ENCODE data around the gene ACTR3C.

DNA sequence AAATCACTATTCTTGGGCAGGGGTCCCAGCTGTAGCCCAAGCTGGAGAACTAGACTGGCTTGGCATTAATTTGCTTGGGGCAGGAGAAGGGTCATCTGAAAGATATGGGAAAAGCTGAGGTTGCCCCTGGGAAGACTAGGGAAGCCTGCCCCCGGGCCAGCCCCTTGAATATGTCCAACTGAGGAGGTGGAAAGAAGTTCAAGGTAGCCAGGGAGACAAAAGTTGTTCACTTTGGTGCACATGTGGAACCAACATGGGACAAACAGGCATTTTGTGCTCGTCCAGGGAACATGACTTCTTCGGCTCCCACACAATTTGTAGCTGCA lies 1.6 kb downstream of the ACTR3C start:
- TF ChIP-seq, protein P1, sequence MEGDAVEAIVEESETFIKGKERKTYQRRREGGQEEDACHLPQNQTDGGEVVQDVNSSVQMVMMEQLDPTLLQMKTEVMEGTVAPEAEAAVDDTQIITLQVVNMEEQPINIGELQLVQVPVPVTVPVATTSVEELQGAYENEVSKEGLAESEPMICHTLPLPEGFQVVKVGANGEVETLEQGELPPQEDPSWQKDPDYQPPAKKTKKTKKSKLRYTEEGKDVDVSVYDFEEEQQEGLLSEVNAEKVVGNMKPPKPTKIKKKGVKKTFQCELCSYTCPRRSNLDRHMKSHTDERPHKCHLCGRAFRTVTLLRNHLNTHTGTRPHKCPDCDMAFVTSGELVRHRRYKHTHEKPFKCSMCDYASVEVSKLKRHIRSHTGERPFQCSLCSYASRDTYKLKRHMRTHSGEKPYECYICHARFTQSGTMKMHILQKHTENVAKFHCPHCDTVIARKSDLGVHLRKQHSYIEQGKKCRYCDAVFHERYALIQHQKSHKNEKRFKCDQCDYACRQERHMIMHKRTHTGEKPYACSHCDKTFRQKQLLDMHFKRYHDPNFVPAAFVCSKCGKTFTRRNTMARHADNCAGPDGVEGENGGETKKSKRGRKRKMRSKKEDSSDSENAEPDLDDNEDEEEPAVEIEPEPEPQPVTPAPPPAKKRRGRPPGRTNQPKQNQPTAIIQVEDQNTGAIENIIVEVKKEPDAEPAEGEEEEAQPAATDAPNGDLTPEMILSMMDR (IDR thresholded peaks at IDR 0.05 in 2 of 3, conservative IDR thresholded peaks at IDR 0.05 in 1 of 3; ENCODE audit: control insufficient read depth in 2 of 3, extremely low read depth in 1 of 3, insufficient read depth in 1 of 3, low read depth in 3 of 3, low read length in 3 of 3) = no peak
- TF ChIP-seq, protein P2, sequence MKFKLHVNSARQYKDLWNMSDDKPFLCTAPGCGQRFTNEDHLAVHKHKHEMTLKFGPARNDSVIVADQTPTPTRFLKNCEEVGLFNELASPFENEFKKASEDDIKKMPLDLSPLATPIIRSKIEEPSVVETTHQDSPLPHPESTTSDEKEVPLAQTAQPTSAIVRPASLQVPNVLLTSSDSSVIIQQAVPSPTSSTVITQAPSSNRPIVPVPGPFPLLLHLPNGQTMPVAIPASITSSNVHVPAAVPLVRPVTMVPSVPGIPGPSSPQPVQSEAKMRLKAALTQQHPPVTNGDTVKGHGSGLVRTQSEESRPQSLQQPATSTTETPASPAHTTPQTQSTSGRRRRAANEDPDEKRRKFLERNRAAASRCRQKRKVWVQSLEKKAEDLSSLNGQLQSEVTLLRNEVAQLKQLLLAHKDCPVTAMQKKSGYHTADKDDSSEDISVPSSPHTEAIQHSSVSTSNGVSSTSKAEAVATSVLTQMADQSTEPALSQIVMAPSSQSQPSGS (IDR thresholded peaks at IDR 0.05; ENCODE audit: low read length) = no peak
- TF ChIP-seq LARP7 (IDR thresholded peaks at IDR 0.05) = no peak
- no peak for TF ChIP-seq NFIC (IDR thresholded peaks at IDR 0.05; ENCODE audit: low read depth, low read length)
- TF ChIP-seq POLR2A (IDR thresholded peaks at IDR 0.05; ENCODE audit: low read depth, low read length) = no peak
- no peak for TF ChIP-seq MTA3 (IDR thresholded peaks at IDR 0.05; ENCODE audit: borderline replicate concordance, low read length)
- no peak for TF ChIP-seq YY1 (IDR thresholded peaks at IDR 0.05; ENCODE audit: low read depth, low read length)
- TF ChIP-seq TARDBP (IDR thresholded peaks at IDR 0.05; ENCODE audit: borderline replicate concordance) = no peak
- TF ChIP-seq IRF4 (IDR thresholded peaks at IDR 0.05; ENCODE audit: low read depth, low read length) = no peak
- TF ChIP-seq ETV6 (conservative IDR thresholded peaks at IDR 0.05 in 1 of 2, IDR thresholded peaks at IDR 0.05 in 1 of 2; ENCODE audit: borderline replicate concordance in 1 of 2, low read depth in 1 of 2) = no peak
- no peak for TF ChIP-seq RCOR1 (conservative IDR thresholded peaks at IDR 0.05; ENCODE audit: low read depth, low read length)
- TF ChIP-seq HDAC6 (IDR thresholded peaks at IDR 0.05; ENCODE audit: unreplicated experiment) = no peak
- no peak for TF ChIP-seq POLR2AphosphoS5 (IDR thresholded peaks at IDR 0.05; ENCODE audit: low read length)
- no peak for TF ChIP-seq KLF5 (IDR thresholded peaks at IDR 0.05; ENCODE audit: partially characterized antibody)
